Liver (tissue), 9 donors: ENCODE results near the gene PYROXD2. TPM values are rescaled to one million over a fixed set of nuclear protein-coding genes. Genes with fewer than 3 reads are reported as not detected.

Experiments used
- DNase-seq: peaks from one replicate; pipeline ENCODE4 v3.0.0-alpha.2; 2017; ENCODE audit warnings: low spot score
- H3K27ac ChIP-seq, 2 donors: one replicate each; pipeline ENCODE4 v1.7.0; 2013; ENCODE audit warnings: inconsistent platforms in 2 of 2, low read length in 2 of 2, control low read depth in 1 of 2, low read depth in 1 of 2, mild to moderate bottlenecking in 1 of 2
- H3K27me3 ChIP-seq, 4 donors: one replicate each; pipeline versions ENCODE4 v1.6.1 to v1.7.0; 2013; ENCODE audit warnings: low read length in 3 of 4, inconsistent platforms in 1 of 4, mild to moderate bottlenecking in 1 of 4, moderate library complexity in 1 of 4; ENCODE audit not compliant: control insufficient read depth in 4 of 4, insufficient read depth in 4 of 4
- H3K36me3 ChIP-seq, 4 donors: one replicate each; pipeline versions ENCODE4 v1.6.1 to v1.7.0; 2013; ENCODE audit warnings: low read length in 3 of 4, mild to moderate bottlenecking in 3 of 4, low read depth in 1 of 4, moderate library complexity in 1 of 4; ENCODE audit not compliant: control insufficient read depth in 4 of 4, insufficient read depth in 3 of 4
- H3K4me1 ChIP-seq, 4 donors: one replicate each; pipeline versions ENCODE4 v1.6.1 to v1.7.0; 2013; ENCODE audit warnings: low read length in 3 of 4, mild to moderate bottlenecking in 3 of 4, moderate library complexity in 1 of 4; ENCODE audit not compliant: control insufficient read depth in 4 of 4, insufficient read depth in 4 of 4
- H3K4me3 ChIP-seq, 3 donors: one replicate each; pipeline versions ENCODE4 v1.6.1 to v1.7.0; 2013; ENCODE audit warnings: low read length in 3 of 3, control low read depth in 1 of 3, low read depth in 1 of 3, mild to moderate bottlenecking in 1 of 3
- H3K9ac ChIP-seq, 2 donors: one replicate each; pipeline ENCODE4 v1.7.0; 2013; ENCODE audit warnings: low read length in 2 of 2, mild to moderate bottlenecking in 2 of 2, moderate library complexity in 2 of 2, control low read depth in 1 of 2, low read depth in 1 of 2
- H3K9me3 ChIP-seq, 4 donors: one replicate each; pipeline versions ENCODE4 v1.6.1 to v1.7.0; 2013; ENCODE audit warnings: low read length in 3 of 4; ENCODE audit not compliant: control insufficient read depth in 4 of 4
- EGR1 ChIP-seq, 2 donors: IDR thresholded peaks; 2 replicates each; pipeline ENCODE4 v1.6.1; 2016 to 2018; ENCODE audit warnings: antibody characterized with exemption in 2 of 2, low read depth in 2 of 2
- FOXA1 ChIP-seq: IDR thresholded peaks from 2 replicates; pipeline ENCODE4 v1.6.1; 2016; ENCODE audit warnings: antibody characterized with exemption
- FOXA2 ChIP-seq: IDR thresholded peaks from 2 replicates; pipeline ENCODE4 v1.6.1; 2016; ENCODE audit warnings: antibody characterized with exemption
- GABPA ChIP-seq, 2 donors: IDR thresholded peaks in 1 of 2; conservative IDR thresholded peaks in 1 of 2; 2 replicates each; pipeline ENCODE4 v1.6.1; 2016; ENCODE audit warnings: antibody characterized with exemption in 2 of 2, mild to moderate bottlenecking in 1 of 2, moderate library complexity in 1 of 2
- HNF4A ChIP-seq, 2 donors: conservative IDR thresholded peaks; 2 replicates each; pipeline ENCODE4 v1.6.1; 2016; ENCODE audit warnings: antibody characterized with exemption in 2 of 2, mild to moderate bottlenecking in 2 of 2
- HNF4G ChIP-seq: IDR thresholded peaks from 2 replicates; pipeline ENCODE4 v1.6.1; 2016; ENCODE audit warnings: antibody characterized with exemption
- JUND ChIP-seq, 2 donors: IDR thresholded peaks; 2 replicates each; pipeline ENCODE4 v1.6.1; 2016; ENCODE audit warnings: antibody characterized with exemption in 2 of 2
- NR2F2 ChIP-seq: IDR thresholded peaks from 2 replicates; pipeline ENCODE4 v1.6.1; 2016; ENCODE audit warnings: antibody characterized with exemption
- RAD21 ChIP-seq, 2 donors: IDR thresholded peaks; 2 replicates each; pipeline ENCODE4 v1.6.1; 2016; ENCODE audit warnings: antibody characterized with exemption in 2 of 2, mild to moderate bottlenecking in 2 of 2
- RXRA ChIP-seq, 2 donors: IDR thresholded peaks; 2 replicates each; pipeline ENCODE4 v1.6.1; 2017 to 2018; ENCODE audit warnings: antibody characterized with exemption in 2 of 2, mild to moderate bottlenecking in 1 of 2
- SP1 ChIP-seq: IDR thresholded peaks from 2 replicates; pipeline ENCODE4 v1.6.1; 2018; ENCODE audit warnings: antibody characterized with exemption, mild to moderate bottlenecking
- TAF1 ChIP-seq: conservative IDR thresholded peaks from 2 replicates; pipeline ENCODE4 v1.6.1; 2016; ENCODE audit warnings: antibody characterized with exemption, mild to moderate bottlenecking
- YY1 ChIP-seq: IDR thresholded peaks from 2 replicates; pipeline ENCODE4 v1.6.1; 2016; ENCODE audit warnings: antibody characterized with exemption, mild to moderate bottlenecking
- WGBS: extraction: QIAGEN DNeasy Blood & Tissue Kit; methylation state at CpG from one replicate; pipeline ENCODE4 v1.1.7; 2013; 5-methylcytosine and 5-hydroxymethylcytosine counted together
- polyA plus RNA-seq, 2 donors: library from polyadenylated mRNA; stranded (reverse) in 1 of 2; unstranded in 1 of 2; fragments of 200-250 nt in 1 of 2; fragments of >200 nt in 1 of 2; fragmentation: Nextera tagmentation in 1 of 2; extraction: Ambion mirVana in 1 of 2; gene quantifications; one replicate each; pipeline versions ENCODE4 v1.2.1 to v1.2.3, GENCODE V29; 2013 to 2015
- total RNA-seq, 2 donors: library from RNA; depleted of rRNA; stranded (reverse); fragments of >200 nt; gene quantifications; one replicate each; pipeline ENCODE4 v1.2.3, GENCODE V29; 2014
- TF ChIP-seq, protein P1 (sequence below): IDR thresholded peaks from 2 replicates; pipeline ENCODE4 v1.6.1; 2016; ENCODE audit warnings: antibody characterized with exemption
- TF ChIP-seq, protein P2 (sequence below): fragments of 150-350 bp; IDR thresholded peaks from 2 replicates; pipeline ENCODE4 v1.5.1; 2017; ENCODE audit warnings: improper control_type of control experiment, low read depth, low read length; ENCODE audit not compliant: missing input control
- TF ChIP-seq, protein P3 (sequence below): IDR thresholded peaks from 2 replicates; pipeline ENCODE4 v1.6.1; 2016; ENCODE audit warnings: antibody characterized with exemption, mild to moderate bottlenecking
- TF ChIP-seq, protein P4 (sequence below): IDR thresholded peaks from 2 replicates; pipeline ENCODE4 v1.6.1; 2016; ENCODE audit warnings: antibody characterized with exemption
- TF ChIP-seq, protein P5 (sequence below): IDR thresholded peaks from 2 replicates; pipeline ENCODE4 v1.6.1; 2016; ENCODE audit warnings: antibody characterized with exemption
- donor health status: healthy.
- donor health status: healthy.
- donor health status: healthy.
- donor health status: healthy.
- donor health status: healthy.

PYROXD2 gene
- total and polyA plus RNA-seq, 4 donors = 2.3 to 9.0 (median 4.5) TPM

DNA sequence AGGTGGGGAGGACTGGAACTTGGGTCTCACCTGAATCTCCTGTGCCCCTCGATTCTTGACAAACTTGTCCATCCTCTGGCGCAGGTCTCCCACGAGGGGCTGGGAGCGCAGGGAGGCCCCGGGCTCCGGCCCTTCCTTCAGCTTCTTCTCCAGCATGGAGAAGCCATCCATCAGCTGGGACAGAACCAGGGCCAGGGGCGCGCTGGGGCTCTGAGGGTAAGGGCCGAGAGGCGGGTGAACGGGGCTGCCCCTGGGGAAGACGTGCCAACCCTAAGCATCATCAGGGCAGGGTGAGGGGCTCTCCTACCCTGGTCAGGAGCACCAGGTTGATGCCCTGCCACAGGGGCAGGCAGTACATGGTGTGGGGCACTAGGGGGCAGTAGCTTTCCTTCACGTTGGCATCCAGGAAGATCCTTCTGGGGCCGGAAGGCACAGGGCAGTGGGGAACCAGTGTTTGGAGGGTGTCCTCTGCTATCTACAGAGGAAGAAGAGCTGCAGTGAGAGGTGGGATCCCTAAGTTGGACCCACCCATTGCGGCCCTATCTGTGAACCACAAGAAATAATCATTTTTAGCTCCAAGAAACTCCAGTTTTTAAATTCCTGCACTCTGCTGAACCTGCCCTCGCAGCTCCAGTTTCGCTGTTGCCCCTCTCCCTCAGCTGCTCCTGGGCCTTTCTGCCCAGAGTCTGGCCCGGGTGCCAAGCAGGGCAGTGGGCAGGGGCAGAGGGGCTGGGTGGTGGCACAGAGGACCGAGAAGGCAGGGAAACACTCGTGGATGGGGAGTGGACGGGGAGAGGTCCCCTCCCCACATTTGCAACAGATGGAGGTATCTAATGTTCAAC is 10.8 kb upstream of the PYROXD2 start:
- H3K36me3 ChIP-seq = peaks cover 16 to 36% (median 22%) of the 10 kb centered on the region in 4 donors
- H3K4me1 ChIP-seq = peaks cover 0 to 10% (median 1%) of the 10 kb centered on the region in 4 donors
- WGBS = 89% methylated on average over 21 of the region's 21 CpGs
- H3K9me3 ChIP-seq = no peaks in the 10 kb centered on the region
- peak; percentile 75 for DNase-seq
- TF ChIP-seq, protein P1, sequence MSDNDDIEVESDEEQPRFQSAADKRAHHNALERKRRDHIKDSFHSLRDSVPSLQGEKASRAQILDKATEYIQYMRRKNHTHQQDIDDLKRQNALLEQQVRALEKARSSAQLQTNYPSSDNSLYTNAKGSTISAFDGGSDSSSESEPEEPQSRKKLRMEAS = no peak
- TF ChIP-seq, protein P2, sequence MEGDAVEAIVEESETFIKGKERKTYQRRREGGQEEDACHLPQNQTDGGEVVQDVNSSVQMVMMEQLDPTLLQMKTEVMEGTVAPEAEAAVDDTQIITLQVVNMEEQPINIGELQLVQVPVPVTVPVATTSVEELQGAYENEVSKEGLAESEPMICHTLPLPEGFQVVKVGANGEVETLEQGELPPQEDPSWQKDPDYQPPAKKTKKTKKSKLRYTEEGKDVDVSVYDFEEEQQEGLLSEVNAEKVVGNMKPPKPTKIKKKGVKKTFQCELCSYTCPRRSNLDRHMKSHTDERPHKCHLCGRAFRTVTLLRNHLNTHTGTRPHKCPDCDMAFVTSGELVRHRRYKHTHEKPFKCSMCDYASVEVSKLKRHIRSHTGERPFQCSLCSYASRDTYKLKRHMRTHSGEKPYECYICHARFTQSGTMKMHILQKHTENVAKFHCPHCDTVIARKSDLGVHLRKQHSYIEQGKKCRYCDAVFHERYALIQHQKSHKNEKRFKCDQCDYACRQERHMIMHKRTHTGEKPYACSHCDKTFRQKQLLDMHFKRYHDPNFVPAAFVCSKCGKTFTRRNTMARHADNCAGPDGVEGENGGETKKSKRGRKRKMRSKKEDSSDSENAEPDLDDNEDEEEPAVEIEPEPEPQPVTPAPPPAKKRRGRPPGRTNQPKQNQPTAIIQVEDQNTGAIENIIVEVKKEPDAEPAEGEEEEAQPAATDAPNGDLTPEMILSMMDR = peak; percentile 67
- no peak for TF ChIP-seq EGR1 (IDR thresholded peaks at IDR 0.05; ENCODE audit: low read depth in 2 of 2)
- peak; percentile 54 to 77 for TF ChIP-seq RAD21 (IDR thresholded peaks at IDR 0.05)
- H3K27me3 ChIP-seq = no peaks in the 10 kb centered on the region
- H3K9ac ChIP-seq = no peak overlapping the region
- H3K4me3 ChIP-seq = no peak overlapping the region
- H3K27ac ChIP-seq = no peak overlapping the region

DNA sequence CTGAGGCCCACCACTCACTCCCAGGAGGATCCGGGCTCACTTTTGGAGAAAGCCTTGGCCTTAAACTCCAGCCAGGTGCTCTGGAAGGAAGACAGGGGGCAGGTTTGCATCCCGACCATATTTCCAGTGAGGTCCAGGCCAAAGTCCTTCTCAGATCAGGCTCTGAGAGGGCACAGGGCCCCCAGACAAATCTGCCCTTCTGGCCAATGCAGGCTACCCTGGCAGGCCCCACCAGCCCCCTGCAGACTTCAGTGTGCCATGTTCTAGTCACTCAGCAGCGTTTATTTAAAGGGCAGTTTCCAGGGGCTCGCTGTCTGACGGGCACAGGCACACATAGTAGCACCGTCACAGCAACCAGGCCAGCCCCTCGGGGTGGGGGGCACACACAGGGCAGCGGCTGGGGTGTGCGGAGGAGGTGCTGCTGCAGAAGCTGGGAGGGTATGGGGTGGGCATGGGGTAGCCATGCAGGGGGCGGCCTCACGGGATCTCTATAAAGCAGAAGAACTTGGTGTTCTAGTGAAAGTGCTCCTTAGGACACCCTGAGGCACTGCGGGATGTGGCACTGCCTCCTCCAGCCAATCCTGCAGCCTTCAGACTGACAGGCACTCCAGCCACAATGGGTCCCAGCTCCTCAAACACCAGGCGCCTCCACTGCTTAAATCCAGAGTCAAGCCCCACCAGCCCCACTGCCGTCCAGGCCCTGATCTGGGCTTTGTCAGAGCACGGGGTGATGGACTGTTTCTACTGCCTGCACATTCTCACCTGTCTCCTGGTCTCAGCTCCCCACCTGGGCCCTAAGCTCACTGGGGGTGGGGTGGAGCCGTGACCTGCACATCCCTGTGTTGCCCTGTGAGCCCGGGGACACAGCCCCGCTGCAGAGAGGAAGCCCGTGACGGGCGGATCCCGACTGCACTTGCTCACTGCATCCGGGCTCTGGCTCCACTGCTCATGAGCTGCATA is 9.6 kb upstream of the PYROXD2 start:
- no peak overlapping the region for H3K4me3 ChIP-seq
- H3K27ac ChIP-seq = no peak overlapping the region
- H3K27me3 ChIP-seq = no peaks in the 10 kb centered on the region
- H3K4me1 ChIP-seq = peaks cover 0 to 19% (median 8%) of the 10 kb centered on the region in 4 donors
- no peak overlapping the region for H3K9ac ChIP-seq
- peaks cover 8 to 26% (median 17%) of the 10 kb centered on the region in 4 donors for H3K36me3 ChIP-seq
- WGBS = 92% methylated on average over 23 of the region's 23 CpGs
- TF ChIP-seq FOXA2 (no peak), HNF4A (conservative IDR thresholded peaks at IDR 0.05) (no peak), FOXA1 (no peak), YY1 (no peak), TAF1 (no peak), JUND (IDR thresholded peaks at IDR 0.05) (no peak), EGR1 (IDR thresholded peaks at IDR 0.05; ENCODE audit: low read depth in 2 of 2) (no peak), SP1 (no peak), RXRA (IDR thresholded peaks at IDR 0.05) (no peak), GABPA (IDR thresholded peaks at IDR 0.05 in 1 of 2, conservative IDR thresholded peaks at IDR 0.05 in 1 of 2) (no peak), NR2F2 (no peak), RAD21 (IDR thresholded peaks at IDR 0.05) (no peak), HNF4G (no peak)
- TF ChIP-seq, protein P3, sequence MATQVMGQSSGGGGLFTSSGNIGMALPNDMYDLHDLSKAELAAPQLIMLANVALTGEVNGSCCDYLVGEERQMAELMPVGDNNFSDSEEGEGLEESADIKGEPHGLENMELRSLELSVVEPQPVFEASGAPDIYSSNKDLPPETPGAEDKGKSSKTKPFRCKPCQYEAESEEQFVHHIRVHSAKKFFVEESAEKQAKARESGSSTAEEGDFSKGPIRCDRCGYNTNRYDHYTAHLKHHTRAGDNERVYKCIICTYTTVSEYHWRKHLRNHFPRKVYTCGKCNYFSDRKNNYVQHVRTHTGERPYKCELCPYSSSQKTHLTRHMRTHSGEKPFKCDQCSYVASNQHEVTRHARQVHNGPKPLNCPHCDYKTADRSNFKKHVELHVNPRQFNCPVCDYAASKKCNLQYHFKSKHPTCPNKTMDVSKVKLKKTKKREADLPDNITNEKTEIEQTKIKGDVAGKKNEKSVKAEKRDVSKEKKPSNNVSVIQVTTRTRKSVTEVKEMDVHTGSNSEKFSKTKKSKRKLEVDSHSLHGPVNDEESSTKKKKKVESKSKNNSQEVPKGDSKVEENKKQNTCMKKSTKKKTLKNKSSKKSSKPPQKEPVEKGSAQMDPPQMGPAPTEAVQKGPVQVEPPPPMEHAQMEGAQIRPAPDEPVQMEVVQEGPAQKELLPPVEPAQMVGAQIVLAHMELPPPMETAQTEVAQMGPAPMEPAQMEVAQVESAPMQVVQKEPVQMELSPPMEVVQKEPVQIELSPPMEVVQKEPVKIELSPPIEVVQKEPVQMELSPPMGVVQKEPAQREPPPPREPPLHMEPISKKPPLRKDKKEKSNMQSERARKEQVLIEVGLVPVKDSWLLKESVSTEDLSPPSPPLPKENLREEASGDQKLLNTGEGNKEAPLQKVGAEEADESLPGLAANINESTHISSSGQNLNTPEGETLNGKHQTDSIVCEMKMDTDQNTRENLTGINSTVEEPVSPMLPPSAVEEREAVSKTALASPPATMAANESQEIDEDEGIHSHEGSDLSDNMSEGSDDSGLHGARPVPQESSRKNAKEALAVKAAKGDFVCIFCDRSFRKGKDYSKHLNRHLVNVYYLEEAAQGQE = no peak
- TF ChIP-seq, protein P1 = no peak
- TF ChIP-seq, protein P2 = no peak
- TF ChIP-seq, protein P4, sequence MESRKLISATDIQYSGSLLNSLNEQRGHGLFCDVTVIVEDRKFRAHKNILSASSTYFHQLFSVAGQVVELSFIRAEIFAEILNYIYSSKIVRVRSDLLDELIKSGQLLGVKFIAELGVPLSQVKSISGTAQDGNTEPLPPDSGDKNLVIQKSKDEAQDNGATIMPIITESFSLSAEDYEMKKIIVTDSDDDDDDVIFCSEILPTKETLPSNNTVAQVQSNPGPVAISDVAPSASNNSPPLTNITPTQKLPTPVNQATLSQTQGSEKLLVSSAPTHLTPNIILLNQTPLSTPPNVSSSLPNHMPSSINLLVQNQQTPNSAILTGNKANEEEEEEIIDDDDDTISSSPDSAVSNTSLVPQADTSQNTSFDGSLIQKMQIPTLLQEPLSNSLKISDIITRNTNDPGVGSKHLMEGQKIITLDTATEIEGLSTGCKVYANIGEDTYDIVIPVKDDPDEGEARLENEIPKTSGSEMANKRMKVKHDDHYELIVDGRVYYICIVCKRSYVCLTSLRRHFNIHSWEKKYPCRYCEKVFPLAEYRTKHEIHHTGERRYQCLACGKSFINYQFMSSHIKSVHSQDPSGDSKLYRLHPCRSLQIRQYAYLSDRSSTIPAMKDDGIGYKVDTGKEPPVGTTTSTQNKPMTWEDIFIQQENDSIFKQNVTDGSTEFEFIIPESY = no peak
- TF ChIP-seq, protein P5, sequence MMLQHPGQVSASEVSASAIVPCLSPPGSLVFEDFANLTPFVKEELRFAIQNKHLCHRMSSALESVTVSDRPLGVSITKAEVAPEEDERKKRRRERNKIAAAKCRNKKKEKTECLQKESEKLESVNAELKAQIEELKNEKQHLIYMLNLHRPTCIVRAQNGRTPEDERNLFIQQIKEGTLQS = no peak
- H3K9me3 ChIP-seq = no peaks in the 10 kb centered on the region
- DNase-seq = peak; percentile 29
